GM19193 (cell line): ENCODE measurements around the gene NLRP3.

Experiments
- POLR2A ChIP-seq: IDR thresholded peaks from 4 replicates; pipeline ENCODE4 v1.6.1; 2011; ENCODE audit not compliant: insufficient read depth, insufficient read length; ENCODE audit errors: extremely low read depth

NLRP3 gene

DNA sequence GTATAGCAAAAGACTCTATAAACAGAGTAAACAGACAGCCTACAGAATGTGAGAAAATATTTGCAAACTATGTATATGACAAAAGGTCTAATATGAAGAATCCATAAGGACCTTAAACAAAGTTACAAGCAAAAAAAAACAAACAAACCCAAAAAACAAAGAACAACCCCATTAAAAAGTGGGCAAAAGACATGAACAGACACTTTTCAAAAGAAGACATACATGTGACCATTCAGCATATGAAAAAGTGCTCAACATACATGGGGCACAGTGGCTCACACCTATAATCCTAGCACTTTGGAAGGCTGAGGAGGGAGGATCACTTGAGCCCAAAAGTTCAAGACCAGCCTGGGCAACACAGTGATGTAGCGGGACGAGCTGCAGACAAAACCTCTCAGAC, 59.8 kb downstream of the NLRP3 start:
- no peak for TF ChIP-seq POLR2A

DNA sequence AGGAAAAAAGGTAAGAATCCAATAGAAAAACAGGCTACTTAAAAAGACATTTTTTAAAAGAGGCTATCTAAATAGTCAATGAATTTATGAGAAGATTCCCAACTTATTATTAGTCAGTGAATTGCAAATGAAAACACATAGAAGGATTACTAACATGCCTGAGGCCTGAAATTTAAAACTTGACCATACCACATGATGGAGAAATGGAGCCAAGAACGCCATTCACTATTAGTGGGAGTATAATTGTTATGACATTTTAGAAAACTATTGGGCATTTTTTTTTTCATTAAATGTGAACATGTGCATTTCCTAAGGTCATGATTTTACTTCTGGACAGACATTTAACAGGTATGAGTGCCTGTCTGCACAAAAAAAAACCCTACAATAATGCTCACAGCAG, 66.8 kb downstream of the NLRP3 start:
- TF ChIP-seq POLR2A: no peak

DNA sequence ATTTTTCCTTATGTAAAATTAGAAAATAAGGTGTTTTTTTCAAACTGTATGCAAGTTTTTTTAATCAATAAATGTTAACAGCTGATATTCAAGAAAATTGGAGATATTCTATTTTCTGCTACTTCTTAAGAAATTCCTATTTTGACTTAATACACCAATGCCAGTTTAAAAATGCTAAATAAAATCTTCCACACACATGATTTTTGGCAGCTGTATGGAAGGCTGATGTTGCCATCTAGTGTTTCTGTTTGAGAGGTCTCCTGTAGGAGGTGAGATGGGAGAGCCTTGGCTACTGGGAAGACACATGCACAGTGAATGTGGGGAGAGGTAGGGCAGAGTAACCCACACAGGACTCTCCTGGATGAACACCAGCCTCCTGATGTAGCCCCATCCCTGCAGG, 71.1 kb downstream of the NLRP3 start:
- no peak for TF ChIP-seq POLR2A

DNA sequence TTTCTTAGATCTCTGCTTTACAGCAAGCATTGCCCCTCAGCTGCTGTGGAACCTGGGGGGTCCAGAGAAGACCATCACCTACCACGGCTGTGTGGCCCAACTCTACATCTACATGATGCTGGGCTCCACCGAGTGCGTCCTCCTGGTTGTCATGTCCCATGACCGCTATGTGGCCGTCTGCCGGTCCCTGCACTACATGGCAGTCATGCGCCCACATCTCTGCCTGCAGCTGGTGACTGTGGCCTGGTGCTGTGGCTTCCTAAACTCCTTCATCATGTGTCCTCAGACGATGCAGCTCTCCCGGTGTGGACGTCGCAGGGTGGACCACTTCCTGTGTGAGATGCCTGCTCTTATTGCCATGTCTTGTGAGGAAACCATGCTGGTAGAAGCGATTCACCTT, 75.4 kb downstream of the NLRP3 start:
- TF ChIP-seq POLR2A: no peak

DNA sequence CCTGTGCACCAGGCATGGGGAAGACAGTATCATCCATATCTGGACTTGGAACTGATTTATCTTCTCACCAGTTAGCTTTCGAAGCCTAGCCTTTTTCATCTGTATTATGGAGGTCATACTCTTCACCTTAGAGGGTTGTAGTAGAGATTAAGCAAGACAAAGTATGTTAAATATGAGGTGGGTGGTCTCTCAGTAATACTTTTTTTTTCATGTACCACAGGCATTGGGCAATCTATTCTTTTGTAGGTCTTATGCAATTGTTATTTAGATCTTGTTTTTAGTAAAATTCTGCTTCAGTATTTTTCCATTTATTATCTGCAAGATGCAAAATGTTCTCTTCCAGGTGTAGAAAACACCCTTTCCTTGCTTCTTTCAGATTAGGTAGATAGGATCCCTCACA, 77.1 kb downstream of the NLRP3 start:
- no peak for TF ChIP-seq POLR2A

DNA sequence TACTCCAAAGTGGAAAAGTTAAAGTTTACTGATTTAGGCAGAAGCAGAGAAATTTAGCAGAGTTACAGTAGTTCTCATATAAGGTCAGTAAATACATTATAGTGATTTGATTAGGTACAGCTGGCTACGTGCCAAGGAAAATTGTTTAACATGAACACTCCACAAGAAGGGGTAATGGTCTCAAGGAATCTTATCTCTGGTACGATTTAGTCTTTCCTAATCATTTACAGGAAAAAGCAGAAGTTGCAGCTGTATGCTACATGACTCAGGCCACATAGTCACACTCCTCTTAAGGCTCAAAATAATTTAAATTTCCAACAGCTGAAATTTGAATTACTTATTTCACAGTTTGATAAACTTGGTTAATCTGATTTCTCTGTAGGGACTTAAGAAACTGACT, 78.8 kb downstream of the NLRP3 start:
- no peak for TF ChIP-seq POLR2A

DNA sequence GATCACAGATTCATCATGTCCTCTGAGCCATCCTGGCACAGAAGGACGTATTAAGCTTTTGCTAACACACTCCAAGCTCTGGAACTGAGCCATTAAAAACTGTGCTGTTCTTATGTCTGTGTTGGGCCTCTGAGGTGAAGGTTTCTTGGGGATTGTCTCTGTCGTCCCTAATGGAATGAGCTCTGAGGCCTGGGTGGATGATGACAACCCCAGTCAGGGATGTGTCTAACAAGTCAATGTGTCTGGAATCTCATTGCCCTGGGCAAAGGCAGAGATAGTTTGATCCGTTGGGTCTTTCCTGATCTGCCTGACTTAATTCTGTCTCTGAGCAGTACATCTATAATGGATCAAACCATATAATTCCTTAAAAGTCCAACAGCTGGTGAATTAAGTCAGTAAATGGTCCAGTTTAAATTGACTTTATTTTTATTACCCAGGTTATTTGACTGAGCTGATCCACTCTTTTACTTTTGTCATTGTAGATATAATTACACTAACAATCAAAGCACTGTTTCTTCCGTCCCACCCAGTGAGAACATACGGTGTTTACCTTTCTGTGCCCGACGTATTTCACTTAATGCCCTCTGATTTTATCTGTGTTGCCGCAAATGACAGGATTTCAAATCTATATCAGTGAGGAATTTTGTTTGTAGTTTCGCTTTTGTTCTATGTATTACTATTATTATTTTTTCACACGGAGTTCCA, 80.8 kb downstream of the NLRP3 start:
- TF ChIP-seq POLR2A: no peak
